PC-3 (cell line): ENCODE results near the gene RNF151.

ENCODE experiments used
- CTCF ChIP-seq: fragments of 300-600 bp; sonication (generic); conservative IDR thresholded peaks from 2 replicates; pipeline ENCODE4 v1.5.1; 2017; ENCODE audit warnings: antibody characterized with exemption, low read depth, mild to moderate bottlenecking, low read length
- EZH2 ChIP-seq: fragments of 300-600 bp; sonication (generic); IDR thresholded peaks from one replicate; pipeline ENCODE4 v1.6.1; 2017; ENCODE audit warnings: antibody characterized with exemption, mild to moderate bottlenecking, low read length; ENCODE audit not compliant: unreplicated experiment
- EZH2phosphoT487 ChIP-seq: fragments of 300-600 bp; sonication (generic); IDR thresholded peaks from 2 replicates; pipeline ENCODE4 v1.6.1; 2018; ENCODE audit warnings: mild to moderate bottlenecking, antibody characterized with exemption, low read length, borderline replicate concordance

- TF ChIP-seq CTCF (no peak), EZH2 (no peak), EZH2phosphoT487 (no peak)
These were observed 17.1 kb upstream of the RNF151 start for GRCh38 chr16:1949507-1949906.
